GM12878 (cell line): ENCODE data around the gene TRIM56.

ENCODE experiments used
- CBX5 ChIP-seq: sonication (generic); IDR thresholded peaks from 2 replicates; pipeline ENCODE4 v1.6.1; 2016; ENCODE audit warnings: low read depth, moderate library complexity, mild to moderate bottlenecking, inconsistent platforms
- MEF2A ChIP-seq: IDR thresholded peaks from 2 replicates; pipeline ENCODE4 v1.6.1; 2011; ENCODE audit warnings: low read depth, mild to moderate bottlenecking, low read length, moderate library complexity; ENCODE audit not compliant: insufficient read depth
- SUZ12 ChIP-seq: fragments of 200-600 bp; sonication (generic); IDR thresholded peaks from one replicate; pipeline ENCODE4 v1.6.1; 2018; ENCODE audit warnings: antibody characterized with exemption, mild to moderate bottlenecking; ENCODE audit not compliant: unreplicated experiment
- TBL1XR1 ChIP-seq: IDR thresholded peaks from 2 replicates; pipeline ENCODE4 v1.6.1; 2012; ENCODE audit warnings: low read depth, low read length, improper control_type of control experiment
- TF ChIP-seq, protein P1 (sequence below): IDR thresholded peaks from 2 replicates; pipeline ENCODE4 v1.6.1; 2012; ENCODE audit warnings: mild to moderate bottlenecking, low read depth, low read length

DNA sequence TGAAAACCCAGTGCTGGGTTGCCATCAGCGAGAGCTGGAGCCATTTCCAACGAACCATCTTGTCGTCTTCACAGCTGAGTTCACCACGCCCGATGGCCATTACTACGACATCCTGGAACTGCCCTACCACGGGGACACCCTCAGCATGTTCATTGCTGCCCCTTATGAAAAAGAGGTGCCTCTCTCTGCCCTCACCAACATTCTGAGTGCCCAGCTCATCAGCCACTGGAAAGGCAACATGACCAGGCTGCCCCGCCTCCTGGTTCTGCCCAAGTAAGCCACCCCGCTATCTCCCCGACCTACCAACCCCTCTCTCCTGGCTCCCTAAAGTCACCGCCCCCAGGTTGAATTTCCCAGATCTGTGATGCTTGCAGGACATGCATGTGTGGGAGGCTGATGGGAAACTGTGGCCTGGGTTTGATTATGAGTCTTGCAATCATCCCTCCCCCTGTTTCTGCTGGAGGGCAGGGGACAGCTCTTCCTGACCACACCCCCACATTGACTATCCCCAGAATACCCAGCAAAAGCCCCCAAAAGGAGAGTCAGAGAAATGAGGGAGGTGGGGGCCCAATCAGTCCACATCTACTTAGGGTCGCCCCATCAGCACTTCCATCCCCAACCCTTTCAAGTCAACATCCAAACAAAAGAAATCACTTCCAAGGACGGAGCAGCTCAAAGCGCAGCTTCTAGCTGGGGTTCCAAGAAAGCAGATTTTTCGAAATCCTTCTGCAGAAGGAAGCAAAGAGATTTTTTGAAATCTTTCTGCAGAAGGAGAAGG lies 48.5 kb downstream of the TRIM56 start:
- no peak for TF ChIP-seq MEF2A
- TF ChIP-seq, protein P1, sequence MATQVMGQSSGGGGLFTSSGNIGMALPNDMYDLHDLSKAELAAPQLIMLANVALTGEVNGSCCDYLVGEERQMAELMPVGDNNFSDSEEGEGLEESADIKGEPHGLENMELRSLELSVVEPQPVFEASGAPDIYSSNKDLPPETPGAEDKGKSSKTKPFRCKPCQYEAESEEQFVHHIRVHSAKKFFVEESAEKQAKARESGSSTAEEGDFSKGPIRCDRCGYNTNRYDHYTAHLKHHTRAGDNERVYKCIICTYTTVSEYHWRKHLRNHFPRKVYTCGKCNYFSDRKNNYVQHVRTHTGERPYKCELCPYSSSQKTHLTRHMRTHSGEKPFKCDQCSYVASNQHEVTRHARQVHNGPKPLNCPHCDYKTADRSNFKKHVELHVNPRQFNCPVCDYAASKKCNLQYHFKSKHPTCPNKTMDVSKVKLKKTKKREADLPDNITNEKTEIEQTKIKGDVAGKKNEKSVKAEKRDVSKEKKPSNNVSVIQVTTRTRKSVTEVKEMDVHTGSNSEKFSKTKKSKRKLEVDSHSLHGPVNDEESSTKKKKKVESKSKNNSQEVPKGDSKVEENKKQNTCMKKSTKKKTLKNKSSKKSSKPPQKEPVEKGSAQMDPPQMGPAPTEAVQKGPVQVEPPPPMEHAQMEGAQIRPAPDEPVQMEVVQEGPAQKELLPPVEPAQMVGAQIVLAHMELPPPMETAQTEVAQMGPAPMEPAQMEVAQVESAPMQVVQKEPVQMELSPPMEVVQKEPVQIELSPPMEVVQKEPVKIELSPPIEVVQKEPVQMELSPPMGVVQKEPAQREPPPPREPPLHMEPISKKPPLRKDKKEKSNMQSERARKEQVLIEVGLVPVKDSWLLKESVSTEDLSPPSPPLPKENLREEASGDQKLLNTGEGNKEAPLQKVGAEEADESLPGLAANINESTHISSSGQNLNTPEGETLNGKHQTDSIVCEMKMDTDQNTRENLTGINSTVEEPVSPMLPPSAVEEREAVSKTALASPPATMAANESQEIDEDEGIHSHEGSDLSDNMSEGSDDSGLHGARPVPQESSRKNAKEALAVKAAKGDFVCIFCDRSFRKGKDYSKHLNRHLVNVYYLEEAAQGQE: no peak
- no peak for TF ChIP-seq CBX5
- no peak for TF ChIP-seq TBL1XR1
- TF ChIP-seq SUZ12: no peak
